CD14-positive monocyte (primary cell): ENCODE results near the gene SKP2. TPM values are rescaled to one million over a fixed set of nuclear protein-coding genes. Genes with fewer than 3 reads are reported as not detected.
A peak's percentile ranks its signal among the peaks of the same experiment; 100 is the strongest.

Source experiments
- DNase-seq, 3 donors: peaks; one replicate each; pipeline ENCODE4 v3.0.0-alpha.2; 2011 to 2022
- H2AFZ ChIP-seq: 2 replicates; pipeline ENCODE4 v1.6.0; 2012; ENCODE audit warnings: mild to moderate bottlenecking, low read depth, low read length, inconsistent platforms; ENCODE audit not compliant: insufficient read depth, poor library complexity, severe bottlenecking
- H3K27ac ChIP-seq, 2 donors: 1 replicate in 1 of 2; 2 replicates in 1 of 2; pipeline ENCODE4 v1.5.1; 2012 to 2013; ENCODE audit warnings: low read length in 2 of 2, control low read depth in 1 of 2, inconsistent platforms in 1 of 2, low read depth in 1 of 2, mild to moderate bottlenecking in 1 of 2
- H3K27me3 ChIP-seq, 2 donors: one replicate each; pipeline versions ENCODE4 v1.6.0 to v1.6.1; 2011 to 2013; ENCODE audit warnings: low read length in 2 of 2; ENCODE audit not compliant: control insufficient read depth in 2 of 2, insufficient read depth in 2 of 2
- H3K36me3 ChIP-seq, 2 donors: replicated peaks in 1 of 2; 1 replicate in 1 of 2; 2 replicates in 1 of 2; pipeline versions ENCODE4 v1.5.1 to v1.6.1; 2012 to 2013; ENCODE audit warnings: low read length in 2 of 2, control low read depth in 1 of 2, inconsistent platforms in 1 of 2, mild to moderate bottlenecking in 1 of 2; ENCODE audit not compliant: insufficient read depth in 2 of 2, control insufficient read depth in 1 of 2
- H3K4me1 ChIP-seq, 2 donors: 1 replicate in 1 of 2; 2 replicates in 1 of 2; pipeline versions ENCODE4 v1.5.1 to v1.6.1; 2012 to 2013; ENCODE audit warnings: low read length in 2 of 2, control low read depth in 1 of 2, inconsistent platforms in 1 of 2, mild to moderate bottlenecking in 1 of 2, moderate library complexity in 1 of 2; ENCODE audit not compliant: insufficient read depth in 2 of 2, control insufficient read depth in 1 of 2
- H3K4me2 ChIP-seq: replicated peaks from 2 replicates; pipeline ENCODE3; 2012; ENCODE audit warnings: low read length, moderate library complexity, mild to moderate bottlenecking; ENCODE audit not compliant: poor library complexity, severe bottlenecking; ENCODE audit errors: extremely low read depth
- H3K4me3 ChIP-seq, 3 experiments: fragments of 200-600 bp in 1 of 3; sonication (generic) in 1 of 3; replicated peaks in 1 of 3; 1 replicate in 2 of 3; 2 replicates in 1 of 3; pipeline ENCODE4 v1.5.1; 2011 to 2013; ENCODE audit warnings: low read length in 3 of 3, mild to moderate bottlenecking in 3 of 3, control low read depth in 2 of 3, low read depth in 2 of 3, inconsistent platforms in 1 of 3, moderate library complexity in 1 of 3
- H3K79me2 ChIP-seq: 2 replicates; pipeline ENCODE4 v1.6.0; 2012; ENCODE audit warnings: mild to moderate bottlenecking, control low read depth, inconsistent platforms, low read length, moderate library complexity; ENCODE audit not compliant: insufficient read depth
- H3K9ac ChIP-seq: 2 replicates; pipeline ENCODE4 v1.6.0; 2017; ENCODE audit warnings: low read length, mild to moderate bottlenecking; ENCODE audit not compliant: insufficient read depth, poor library complexity, severe bottlenecking
- H3K9me3 ChIP-seq, 2 donors: replicated peaks in 1 of 2; 1 replicate in 1 of 2; 2 replicates in 1 of 2; pipeline versions ENCODE4 v1.5.1 to v1.6.1; 2012 to 2013; ENCODE audit warnings: low read length in 2 of 2, control low read depth in 1 of 2; ENCODE audit not compliant: control insufficient read depth in 1 of 2, insufficient read depth in 1 of 2
- H4K20me1 ChIP-seq: 2 replicates; pipeline ENCODE4 v1.6.0; 2012; ENCODE audit warnings: mild to moderate bottlenecking, low read length, control low read depth, moderate library complexity; ENCODE audit not compliant: insufficient read depth
- H3K27ac Mint-ChIP-seq, 7 donors: one replicate each; pipeline ENCODE4 v1.8.0; 2020; ENCODE audit warnings: mild to moderate bottlenecking in 7 of 7, mixed read lengths in 7 of 7, moderate library complexity in 6 of 7, inconsistent platforms in 2 of 7
- H3K27me3 Mint-ChIP-seq, 3 donors: one replicate each; pipeline ENCODE4 v1.8.0; 2021 to 2022; ENCODE audit warnings: low read depth in 3 of 3, mild to moderate bottlenecking in 3 of 3, mixed read lengths in 3 of 3, moderate library complexity in 3 of 3, inconsistent platforms in 1 of 3
- H3K36me3 Mint-ChIP-seq, 2 donors: one replicate each; pipeline ENCODE4 v1.8.0; 2020; ENCODE audit warnings: mixed read lengths in 2 of 2, inconsistent platforms in 1 of 2, mild to moderate bottlenecking in 1 of 2
- H3K4me1 Mint-ChIP-seq: one replicate; pipeline ENCODE4 v1.8.0; 2020; ENCODE audit warnings: mild to moderate bottlenecking, mixed read lengths
- H3K4me3 Mint-ChIP-seq, 2 donors: one replicate each; pipeline ENCODE4 v1.8.0; 2020; ENCODE audit warnings: mild to moderate bottlenecking in 2 of 2, mixed read lengths in 2 of 2, moderate library complexity in 1 of 2
- H3K9me3 Mint-ChIP-seq, 7 donors: one replicate each; pipeline ENCODE4 v1.8.0; 2020 to 2022; ENCODE audit warnings: mixed read lengths in 7 of 7, mild to moderate bottlenecking in 6 of 7, moderate library complexity in 6 of 7, inconsistent platforms in 2 of 7
- WGBS: methylation state at CpG from one replicate; pipeline ENCODE4 v1.1.5; 2013; ENCODE audit warnings: missing lambda C conversion rate; ENCODE audit not compliant: insufficient coverage; 5-methylcytosine and 5-hydroxymethylcytosine counted together
- intact Hi-C, 2 donors: fragments of 100-400 bp; cut with micrococcal nuclease; formaldehyde crosslinking; loops; one replicate each; pipeline versions ENCODE4 v1.15.0 to v1.15.1; 2023
- polyA plus RNA-seq, 3 donors: library from polyadenylated mRNA; depleted of rRNA in 1 of 3; unstranded in 2 of 3; stranded (reverse) in 1 of 3; fragments of 300-500 nt in 2 of 3; fragments of >200 nt in 1 of 3; fragmentation: Illumina TruSeq in 2 of 3; gene quantifications; 1 replicate in 2 of 3; 2 replicates in 1 of 3; pipeline ENCODE4 v1.2.3, GENCODE V29; 2012 to 2021
- TF ChIP-seq, protein P1 (sequence below): fragments of 200-600 bp; IDR thresholded peaks from one replicate; pipeline ENCODE4 v1.8.0; 2022; ENCODE audit warnings: antibody characterized with exemption, mild to moderate bottlenecking

SKP2 gene
- polyA plus RNA-seq, 3 donors: 14.4 to 18.0 (median 15.5) TPM

DNA sequence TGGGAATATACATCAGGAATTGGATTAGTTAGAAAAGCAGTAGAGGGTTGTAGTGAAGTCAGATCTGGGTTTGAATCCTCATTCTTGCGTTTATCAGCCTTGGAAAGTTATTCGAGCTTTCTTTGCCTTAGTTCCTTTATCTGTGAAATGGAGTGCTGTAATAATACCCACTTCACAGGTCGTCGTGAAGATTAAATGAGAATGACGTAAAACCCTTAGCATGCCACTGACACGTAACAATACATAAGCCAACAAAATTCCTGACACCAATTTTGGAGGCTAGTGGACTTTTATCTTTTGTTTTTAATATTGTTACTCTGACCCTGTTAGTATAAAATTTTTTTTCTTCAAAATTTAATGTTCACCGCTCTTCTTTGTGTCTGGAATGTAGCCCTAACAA is 3.4 kb downstream of the SKP2 start:
- Histone ChIP-seq H4K20me1 (no peaks in the 10 kb centered on the region), H3K4me1 (peaks cover 30 to 38% of the 10 kb centered on the region in 2 donors), H3K36me3 (peaks cover 22 to 58% of the 10 kb centered on the region in 2 donors), H3K27me3 (no peaks in the 10 kb centered on the region), H3K9ac (no peak overlapping the region), H3K4me2 (no peak overlapping the region), H3K27ac (no peak overlapping the region), H2AFZ (no peak overlapping the region), H3K9me3 (no peaks in the 10 kb centered on the region), H3K4me3 (no peak overlapping the region), H3K79me2 (peaks cover 89% of the 10 kb centered on the region)
- no peak overlapping the region for H3K27ac Mint-ChIP-seq
- no peaks in the 10 kb centered on the region for H3K27me3 Mint-ChIP-seq
- peaks cover 47% of the 10 kb centered on the region for H3K4me1 Mint-ChIP-seq
- no CpG with 5 or more reads among the region's 7 CpGs for WGBS
- H3K36me3 Mint-ChIP-seq: peaks cover 42 to 54% of the 10 kb centered on the region in 2 donors
- peaks cover 0 to 2% (median 0%) of the 10 kb centered on the region in 7 donors for H3K9me3 Mint-ChIP-seq
- DNase-seq: no peak
- no peak overlapping the region for H3K4me3 Mint-ChIP-seq
- intact Hi-C loops: no loop called here
- TF ChIP-seq, protein P1, sequence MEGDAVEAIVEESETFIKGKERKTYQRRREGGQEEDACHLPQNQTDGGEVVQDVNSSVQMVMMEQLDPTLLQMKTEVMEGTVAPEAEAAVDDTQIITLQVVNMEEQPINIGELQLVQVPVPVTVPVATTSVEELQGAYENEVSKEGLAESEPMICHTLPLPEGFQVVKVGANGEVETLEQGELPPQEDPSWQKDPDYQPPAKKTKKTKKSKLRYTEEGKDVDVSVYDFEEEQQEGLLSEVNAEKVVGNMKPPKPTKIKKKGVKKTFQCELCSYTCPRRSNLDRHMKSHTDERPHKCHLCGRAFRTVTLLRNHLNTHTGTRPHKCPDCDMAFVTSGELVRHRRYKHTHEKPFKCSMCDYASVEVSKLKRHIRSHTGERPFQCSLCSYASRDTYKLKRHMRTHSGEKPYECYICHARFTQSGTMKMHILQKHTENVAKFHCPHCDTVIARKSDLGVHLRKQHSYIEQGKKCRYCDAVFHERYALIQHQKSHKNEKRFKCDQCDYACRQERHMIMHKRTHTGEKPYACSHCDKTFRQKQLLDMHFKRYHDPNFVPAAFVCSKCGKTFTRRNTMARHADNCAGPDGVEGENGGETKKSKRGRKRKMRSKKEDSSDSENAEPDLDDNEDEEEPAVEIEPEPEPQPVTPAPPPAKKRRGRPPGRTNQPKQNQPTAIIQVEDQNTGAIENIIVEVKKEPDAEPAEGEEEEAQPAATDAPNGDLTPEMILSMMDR: no peak

DNA sequence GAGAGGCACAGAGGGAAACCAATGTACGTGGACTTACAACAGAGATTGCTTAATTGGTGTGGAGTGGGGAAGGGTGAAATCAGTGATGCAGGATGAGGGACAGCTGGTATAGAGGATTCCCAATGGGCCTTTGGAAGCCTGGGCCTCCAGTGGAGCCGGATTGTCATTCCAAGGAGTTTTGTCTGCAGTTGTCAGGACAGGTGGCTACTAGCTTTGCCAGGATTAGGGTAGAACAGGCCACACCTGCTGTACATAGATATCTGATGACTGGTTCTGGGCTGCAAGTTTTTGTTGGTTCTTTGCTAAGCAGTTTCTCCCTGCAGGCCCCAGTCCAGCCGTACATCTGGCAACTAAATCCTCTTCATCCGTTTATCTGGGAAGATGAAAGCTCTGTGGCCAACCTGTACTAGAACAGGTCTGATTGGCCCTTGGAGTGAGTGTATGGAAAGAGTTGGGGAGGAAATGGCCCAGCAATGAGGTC is 4.2 kb downstream of the SKP2 start:
- peaks cover 39% of the 10 kb centered on the region for H3K4me1 Mint-ChIP-seq

More for the DNA sequence above, 4.2 kb downstream of the SKP2 start:
- WGBS: 64% methylated on average over 3 of the region's 4 CpGs
- H3K4me3 Mint-ChIP-seq: no peak overlapping the region
- H3K4me1 ChIP-seq: peaks cover 21 to 30% of the 10 kb centered on the region in 2 donors
- intact Hi-C loops: no loop called here
- no peaks in the 10 kb centered on the region for H4K20me1 ChIP-seq
- TF ChIP-seq, protein P1: no peak
- no peak overlapping the region for H2AFZ ChIP-seq
- no peak overlapping the region for H3K4me3 ChIP-seq
- H3K9ac ChIP-seq: no peak overlapping the region
- H3K27ac ChIP-seq: peak overlapping the region in 1 of 2 donors; percentile 43
- H3K27ac Mint-ChIP-seq: peak overlapping the region in 4 of 7 donors; percentile 5 to 74 (median 36)
- H3K36me3 Mint-ChIP-seq: peaks cover 42 to 63% of the 10 kb centered on the region in 2 donors
- no peaks in the 10 kb centered on the region for H3K27me3 Mint-ChIP-seq
- H3K9me3 Mint-ChIP-seq: peaks cover 0 to 2% (median 0%) of the 10 kb centered on the region in 7 donors
- no peak for DNase-seq
- no peaks in the 10 kb centered on the region for H3K9me3 ChIP-seq
- H3K27me3 ChIP-seq: no peaks in the 10 kb centered on the region
- peaks cover 28 to 67% of the 10 kb centered on the region in 2 donors for H3K36me3 ChIP-seq
- no peak overlapping the region for H3K4me2 ChIP-seq
- H3K79me2 ChIP-seq: peaks cover 86% of the 10 kb centered on the region
